Pancreas (tissue), 10 donors: Measurements from ENCODE around the gene BEX3. TPM values are rescaled to one million over a fixed set of nuclear protein-coding genes. Genes with fewer than 3 reads are reported as not detected.
"Not testable (repeated sequence)": the region's sequence is repeated elsewhere in the genome, so short reads cannot be mapped to it uniquely, and the experiment has no call there.

Experiments used
- ATAC-seq, 4 donors: fragments of 200-7000 bp; cut with Tn5 transposase; one replicate each; pipeline versions ENCODE4 v1.8.0 to v1.9.1; 2020; ENCODE audit warnings: mild to moderate bottlenecking in 4 of 4, moderate library complexity in 4 of 4
- DNase-seq, 6 donors: peaks; one replicate each; pipeline ENCODE4 v3.0.0-alpha.2; 2020
- FAIRE-seq: peaks from 2 replicates; lab custom pipeline; 2012; peaks lifted over from hg19 to GRCh38; lab: Jason Lieb, UNC
- H3K27ac ChIP-seq, 4 donors: fragments of 200-600 bp; sonication (generic); 1 replicate in 3 of 4; 2 replicates in 1 of 4; pipeline versions ENCODE4 v1.5.0 to v1.8.0; 2020
- H3K27me3 ChIP-seq, 4 donors: fragments of 200-600 bp; one replicate each; pipeline ENCODE4 v1.8.0; 2021
- H3K36me3 ChIP-seq, 3 donors: fragments of 200-600 bp; sonication (generic) in 1 of 3; one replicate each; pipeline versions ENCODE4 v1.5.0 to v1.8.0; 2020 to 2021
- H3K4me1 ChIP-seq, 3 donors: fragments of 200-600 bp; one replicate each; pipeline ENCODE4 v1.8.0; 2021
- H3K4me3 ChIP-seq, 4 donors: fragments of 200-600 bp; sonication (generic) in 2 of 4; one replicate each; pipeline versions ENCODE4 v1.5.0 to v1.8.0; 2020 to 2021
- H3K9me3 ChIP-seq, 4 donors: fragments of 200-600 bp; one replicate each; pipeline ENCODE4 v1.8.0; 2021
- WGBS, 2 donors: extraction: QIAGEN DNeasy Blood & Tissue Kit; methylation state at CpG; one replicate each; pipeline ENCODE4 v1.1.7; 2013; 5-methylcytosine and 5-hydroxymethylcytosine counted together
- intact Hi-C, 3 donors: fragments of 100-400 bp; cut with DNase I; formaldehyde crosslinking; loops; one replicate each; pipeline versions ENCODE4 v1.11.1 to v1.14.2; 2022
- polyA plus RNA-seq, 2 donors: library from polyadenylated mRNA; stranded (reverse); fragments of 200-250 nt; gene quantifications; one replicate each; pipeline ENCODE4 v1.2.3, GENCODE V29; 2013
- total RNA-seq, 6 donors: library from RNA; stranded (reverse); fragmentation: NEBNext Ultra II Directional in 4 of 6; extraction: Animal tissue kit (Norgen Biotek cat#: 25700) in 4 of 6; gene quantifications; one replicate each; pipeline versions ENCODE4 v1.2.1 to v1.2.4, GENCODE V29; 2021 to 2023
- TF ChIP-seq, protein P1 (sequence below), 4 donors: fragments of 200-600 bp; sonication (generic) in 3 of 4; IDR thresholded peaks; one replicate each; pipeline versions ENCODE4 v1.5.0 to v1.8.0; 2021; ENCODE audit warnings: antibody characterized with exemption in 4 of 4
- donor health status: healthy with polysubstance abuse.
- donor health status: DM: no; HTN: no; CAD: no; lungs with moderate emphysema.
- donor health status: DM: no; HTN: no; CAD: no.
- donor health status: control.
- donor health status: control.
- donor health status: Bipolar disorder and iron deficiency.
- donor health status: DM: yes; HTN: yes; CAD: no.
- donor health status: DM: no; HTN: no; CAD: no.
- donor health status: DM: no; HTN: no; CAD: no.
- donor health status: DM: yes; HTN: yes; CAD: no.

BEX3 gene
- total and polyA plus RNA-seq, 8 donors, result 30.2 to 184 (median 43.2) TPM

DNA sequence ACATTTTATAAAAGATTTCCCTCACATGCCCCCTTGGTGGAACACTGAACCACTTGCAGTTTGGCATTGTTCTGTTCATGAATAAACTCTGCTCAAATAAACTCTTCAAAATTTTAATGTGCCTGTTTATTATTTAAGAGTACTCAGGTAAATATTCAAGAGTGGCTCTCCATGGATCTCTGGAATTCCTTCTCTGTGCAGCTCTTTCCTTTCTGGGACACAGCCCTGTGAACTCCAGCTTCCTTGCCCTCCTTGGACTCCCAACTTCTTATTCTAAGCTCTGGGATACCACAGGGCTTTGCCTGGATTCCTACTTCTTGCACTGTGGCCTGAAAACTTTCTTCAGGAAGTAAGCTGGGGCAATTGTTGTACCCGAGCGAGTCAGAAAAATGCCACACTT lies 8.3 kb downstream of the BEX3 start:
- Histone ChIP-seq H3K4me3 (no peak overlapping the region), H3K27ac (no peak overlapping the region), H3K9me3 (no peaks in the 10 kb centered on the region), H3K4me1 (no peaks in the 10 kb centered on the region), H3K27me3 (peaks cover 0 to 11% (median 0%) of the 10 kb centered on the region in 4 donors), H3K36me3 (no peaks in the 10 kb centered on the region)
- DNase-seq (no peak), FAIRE-seq (no peak), ATAC-seq (no peak)
- intact Hi-C loops, result no loop called here
- TF ChIP-seq, protein P1, sequence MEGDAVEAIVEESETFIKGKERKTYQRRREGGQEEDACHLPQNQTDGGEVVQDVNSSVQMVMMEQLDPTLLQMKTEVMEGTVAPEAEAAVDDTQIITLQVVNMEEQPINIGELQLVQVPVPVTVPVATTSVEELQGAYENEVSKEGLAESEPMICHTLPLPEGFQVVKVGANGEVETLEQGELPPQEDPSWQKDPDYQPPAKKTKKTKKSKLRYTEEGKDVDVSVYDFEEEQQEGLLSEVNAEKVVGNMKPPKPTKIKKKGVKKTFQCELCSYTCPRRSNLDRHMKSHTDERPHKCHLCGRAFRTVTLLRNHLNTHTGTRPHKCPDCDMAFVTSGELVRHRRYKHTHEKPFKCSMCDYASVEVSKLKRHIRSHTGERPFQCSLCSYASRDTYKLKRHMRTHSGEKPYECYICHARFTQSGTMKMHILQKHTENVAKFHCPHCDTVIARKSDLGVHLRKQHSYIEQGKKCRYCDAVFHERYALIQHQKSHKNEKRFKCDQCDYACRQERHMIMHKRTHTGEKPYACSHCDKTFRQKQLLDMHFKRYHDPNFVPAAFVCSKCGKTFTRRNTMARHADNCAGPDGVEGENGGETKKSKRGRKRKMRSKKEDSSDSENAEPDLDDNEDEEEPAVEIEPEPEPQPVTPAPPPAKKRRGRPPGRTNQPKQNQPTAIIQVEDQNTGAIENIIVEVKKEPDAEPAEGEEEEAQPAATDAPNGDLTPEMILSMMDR (IDR thresholded peaks at IDR 0.05), result no peak
- WGBS, 2 donors, result 62 to 63% methylated on average over 2 of the region's 2 CpGs

DNA sequence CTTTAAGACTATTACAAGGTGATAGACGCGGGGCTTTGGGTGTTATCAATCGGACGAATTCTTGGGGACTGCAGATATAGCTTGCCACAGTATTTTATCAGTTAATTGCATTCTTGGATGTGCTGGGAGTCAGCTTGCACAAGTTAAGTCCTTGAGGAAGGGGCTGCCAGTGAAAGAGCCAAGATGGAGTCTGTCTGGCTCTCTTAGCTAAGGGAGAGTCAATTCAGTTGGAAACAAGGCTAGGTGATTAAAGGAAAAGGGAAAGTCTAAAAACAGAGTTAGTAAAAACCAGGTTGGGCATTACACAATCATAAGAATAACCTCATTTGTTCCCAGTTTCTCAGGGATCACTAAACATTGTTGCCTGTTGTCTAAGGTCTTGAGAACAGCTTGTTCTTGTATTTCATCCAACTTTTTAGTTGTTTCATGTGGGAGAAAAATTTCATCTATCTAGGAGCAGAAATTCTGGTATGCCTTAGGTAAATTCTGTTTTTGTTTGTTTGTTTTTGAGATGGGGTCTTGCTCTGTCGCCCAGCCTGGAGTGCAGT lies 9.0 kb downstream of the BEX3 start:
- ATAC-seq, H3K4me3 ChIP-seq, H3K27ac ChIP-seq, intact Hi-C loops, H3K9me3 ChIP-seq, FAIRE-seq, H3K4me1 ChIP-seq, H3K36me3 ChIP-seq, DNase-seq: not testable (repeated sequence)
- peaks cover 0 to 11% (median 0%) of the 10 kb centered on the region in 4 donors for H3K27me3 ChIP-seq
- WGBS, 2 donors, result 56 to 59% methylated on average over 5 of the region's 5 CpGs

DNA sequence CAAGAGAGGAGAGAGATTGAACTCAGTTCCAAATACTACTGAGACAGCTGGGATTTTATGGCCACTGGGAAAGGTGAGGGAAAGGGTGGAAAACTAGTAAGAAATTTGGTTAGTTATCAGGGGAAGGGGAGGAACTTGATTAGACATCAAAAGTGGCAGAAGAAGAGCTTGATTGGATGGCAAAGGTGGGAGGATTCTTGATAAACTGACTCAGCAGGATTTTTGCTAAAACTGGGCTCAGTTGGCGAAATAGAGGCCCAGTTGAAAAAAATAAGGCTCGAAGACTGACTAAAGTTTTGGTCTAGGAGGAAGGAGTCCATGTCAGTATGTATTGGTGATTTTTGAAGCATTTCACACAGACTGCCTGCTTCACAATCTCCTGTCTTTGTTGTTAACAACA lies 10.0 kb downstream of the BEX3 start:
- WGBS, 2 donors, result 67 to 82% methylated on average over 2 of the region's 2 CpGs
- no peak overlapping the region for H3K4me3 ChIP-seq

DNA sequence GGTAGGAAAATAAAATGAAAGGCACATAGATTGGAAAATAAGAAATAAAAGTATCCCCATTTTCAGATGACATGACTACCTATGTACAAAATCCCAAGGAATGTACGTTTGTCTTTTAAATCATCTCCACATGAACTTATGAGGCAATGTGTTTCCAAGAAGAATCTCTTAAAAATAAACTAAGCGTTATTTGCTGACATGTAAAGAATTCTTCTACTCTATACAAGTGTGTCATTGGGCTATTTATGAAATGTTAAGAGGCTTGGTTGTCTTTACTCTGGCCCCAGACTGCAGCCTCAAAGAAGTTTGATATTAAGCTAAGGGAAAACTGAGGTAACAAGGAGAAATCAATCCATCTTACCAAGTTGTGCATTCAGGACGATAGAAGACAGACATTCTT lies 17.1 kb downstream of the BEX3 start:
- TF ChIP-seq, protein P1 (IDR thresholded peaks at IDR 0.05), result no peak
- Histone ChIP-seq H3K4me1 (no peaks in the 10 kb centered on the region), H3K27me3 (peaks cover 0 to 16% (median 2%) of the 10 kb centered on the region in 4 donors), H3K36me3 (no peaks in the 10 kb centered on the region), H3K4me3 (no peak overlapping the region), H3K27ac (no peak overlapping the region), H3K9me3 (no peaks in the 10 kb centered on the region)
- no peak for DNase-seq
- FAIRE-seq, result no peak
- 52 to 75% methylated on average over 3 of the region's 3 CpGs for WGBS, 2 donors
- no peak for ATAC-seq
- intact Hi-C loops, result no loop called here

More for the DNA sequence above, 10.0 kb downstream of the BEX3 start:
- TF ChIP-seq, protein P1 (IDR thresholded peaks at IDR 0.05), result no peak
- no peak for FAIRE-seq
- Histone ChIP-seq H3K9me3 (no peaks in the 10 kb centered on the region), H3K27ac (no peak overlapping the region), H3K27me3 (peaks cover 0 to 16% (median 0%) of the 10 kb centered on the region in 4 donors), H3K4me1 (no peaks in the 10 kb centered on the region), H3K36me3 (no peaks in the 10 kb centered on the region)
- intact Hi-C loops, result no loop called here
- no peak for ATAC-seq
- no peak for DNase-seq

DNA sequence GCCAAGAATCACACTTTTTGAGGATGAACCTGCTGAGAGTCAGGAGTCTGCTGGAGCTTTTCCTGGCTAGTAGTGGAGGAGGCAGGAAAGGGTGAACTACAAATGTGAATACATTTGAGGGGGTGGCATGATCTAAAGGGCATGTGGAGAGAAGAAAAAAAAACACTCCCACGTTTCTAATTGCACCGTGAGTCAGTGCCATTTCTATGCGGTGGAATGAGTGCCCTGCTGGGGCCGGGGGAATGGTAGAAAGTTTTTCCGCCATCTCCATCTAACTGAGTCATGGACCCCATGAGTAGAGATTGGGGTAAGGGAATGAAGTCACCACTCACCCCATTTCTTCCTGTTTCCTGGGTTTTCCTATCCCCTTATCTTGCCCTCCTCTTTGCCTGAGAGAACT lies 19.8 kb downstream of the BEX3 start:
- TF ChIP-seq, protein P1 (IDR thresholded peaks at IDR 0.05), result no peak
- 67 to 75% methylated on average over 5 of the region's 5 CpGs for WGBS, 2 donors
- FAIRE-seq (no peak), ATAC-seq (no peak), DNase-seq (no peak)
- H3K4me1 ChIP-seq, result no peaks in the 10 kb centered on the region
- peaks cover 0 to 17% (median 2%) of the 10 kb centered on the region in 4 donors for H3K27me3 ChIP-seq
- no peaks in the 10 kb centered on the region for H3K9me3 ChIP-seq
- no peak overlapping the region for H3K4me3 ChIP-seq
- intact Hi-C loops, result no loop called here
- no peaks in the 10 kb centered on the region for H3K36me3 ChIP-seq
- no peak overlapping the region for H3K27ac ChIP-seq
